Bronchial epithelial cell (primary cell): ENCODE measurements around the gene HMCN2. TPM values are rescaled to one million over a fixed set of nuclear protein-coding genes. Genes with fewer than 3 reads are reported as not detected.
"Not testable (repeated sequence)": the region's sequence is repeated elsewhere in the genome, so short reads cannot be mapped to it uniquely, and the experiment has no call there.

Source experiments
- DNase-seq: peaks from one replicate; pipeline ENCODE4 v3.0.0-alpha.2; 2010; ENCODE audit warnings: low read depth
- FAIRE-seq: peaks from 2 replicates; lab custom pipeline; 2011; peaks lifted over from hg19 to GRCh38; lab: Jason Lieb, UNC
- H3K27me3 ChIP-seq: 2 replicates; pipeline ENCODE4 v1.5.1; 2011; ENCODE audit warnings: low read length; ENCODE audit not compliant: control insufficient read depth, insufficient read depth
- H3K36me3 ChIP-seq: 2 replicates; pipeline ENCODE4 v1.5.1; 2011; ENCODE audit warnings: low read length; ENCODE audit not compliant: control insufficient read depth, insufficient read depth
- H3K4me3 ChIP-seq: 2 replicates; pipeline ENCODE4 v1.5.1; 2011; ENCODE audit warnings: mild to moderate bottlenecking, low read depth, low read length, control low read depth
- total RNA-seq: library from RNA; depleted of rRNA; stranded (reverse); fragments of >200 nt; gene quantifications from 2 replicates; pipeline ENCODE4 v1.2.1, GENCODE V29; 2014
- TF ChIP-seq, protein P1 (sequence below): IDR thresholded peaks from 2 replicates; pipeline ENCODE4 v1.5.1; 2011; ENCODE audit warnings: mild to moderate bottlenecking, moderate library complexity, low read length, control low read depth, inconsistent platforms; ENCODE audit not compliant: insufficient read depth, severe bottlenecking

HMCN2 gene
- total RNA-seq, 1 donor from 2014 or later: under 0.01 TPM

DNA sequence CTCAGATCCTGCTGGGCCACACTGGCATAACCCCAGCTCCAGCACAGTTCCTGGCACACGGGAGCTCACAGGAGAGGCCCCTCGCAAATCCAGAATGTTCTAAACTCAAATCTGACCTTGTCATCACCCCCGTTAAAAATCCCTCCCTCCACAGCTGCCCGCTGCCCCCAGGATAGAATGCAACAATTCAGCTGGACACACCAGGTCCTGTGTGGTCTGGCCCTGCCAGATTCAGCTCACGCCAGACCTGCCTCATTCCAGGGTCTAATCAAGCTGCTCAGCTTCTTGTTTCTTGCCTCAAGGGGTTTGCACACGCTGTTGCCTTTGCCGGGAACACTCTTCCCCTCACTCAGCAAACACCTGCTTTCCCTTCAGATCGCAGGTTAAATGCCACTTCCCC, 134.2 kb downstream of the HMCN2 start:
- FAIRE-seq (no peak), DNase-seq (no peak)
- TF ChIP-seq, protein P1, sequence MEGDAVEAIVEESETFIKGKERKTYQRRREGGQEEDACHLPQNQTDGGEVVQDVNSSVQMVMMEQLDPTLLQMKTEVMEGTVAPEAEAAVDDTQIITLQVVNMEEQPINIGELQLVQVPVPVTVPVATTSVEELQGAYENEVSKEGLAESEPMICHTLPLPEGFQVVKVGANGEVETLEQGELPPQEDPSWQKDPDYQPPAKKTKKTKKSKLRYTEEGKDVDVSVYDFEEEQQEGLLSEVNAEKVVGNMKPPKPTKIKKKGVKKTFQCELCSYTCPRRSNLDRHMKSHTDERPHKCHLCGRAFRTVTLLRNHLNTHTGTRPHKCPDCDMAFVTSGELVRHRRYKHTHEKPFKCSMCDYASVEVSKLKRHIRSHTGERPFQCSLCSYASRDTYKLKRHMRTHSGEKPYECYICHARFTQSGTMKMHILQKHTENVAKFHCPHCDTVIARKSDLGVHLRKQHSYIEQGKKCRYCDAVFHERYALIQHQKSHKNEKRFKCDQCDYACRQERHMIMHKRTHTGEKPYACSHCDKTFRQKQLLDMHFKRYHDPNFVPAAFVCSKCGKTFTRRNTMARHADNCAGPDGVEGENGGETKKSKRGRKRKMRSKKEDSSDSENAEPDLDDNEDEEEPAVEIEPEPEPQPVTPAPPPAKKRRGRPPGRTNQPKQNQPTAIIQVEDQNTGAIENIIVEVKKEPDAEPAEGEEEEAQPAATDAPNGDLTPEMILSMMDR: no peak
- H3K36me3 ChIP-seq: no peaks in the 10 kb centered on the region
- no peak overlapping the region for H3K4me3 ChIP-seq
- H3K27me3 ChIP-seq: no peaks in the 10 kb centered on the region

- DNase-seq: no peak
- H3K4me3 ChIP-seq: no peak overlapping the region
- no peak for FAIRE-seq
- TF ChIP-seq, protein P1: no peak
- no peaks in the 10 kb centered on the region for H3K36me3 ChIP-seq
- H3K27me3 ChIP-seq: no peaks in the 10 kb centered on the region
Observed at GRCh38 chr9:130400870-130401269, 135.3 kb downstream of the HMCN2 start.

DNA sequence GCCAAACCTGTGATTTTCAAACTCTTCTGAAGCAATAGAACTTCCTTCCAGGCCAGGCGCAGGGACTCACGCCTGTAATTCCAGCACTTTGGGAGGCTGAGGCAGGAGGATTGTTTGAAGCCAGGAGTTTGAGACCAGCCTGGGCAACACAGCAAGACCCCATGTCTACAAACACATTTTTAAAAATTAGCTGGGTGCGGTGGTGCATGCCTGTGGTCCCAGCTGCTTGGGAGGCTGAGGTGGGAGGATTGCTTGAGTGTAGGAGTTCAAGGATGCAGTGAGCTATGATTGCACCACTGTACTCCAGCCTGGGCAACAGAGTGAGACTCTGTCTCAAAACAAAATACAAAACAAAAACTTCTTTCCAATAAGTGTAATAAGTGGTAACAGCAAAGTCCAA, 136.2 kb downstream of the HMCN2 start:
- FAIRE-seq, H3K4me3 ChIP-seq, H3K27me3 ChIP-seq, H3K36me3 ChIP-seq, DNase-seq: not testable (repeated sequence)

DNA sequence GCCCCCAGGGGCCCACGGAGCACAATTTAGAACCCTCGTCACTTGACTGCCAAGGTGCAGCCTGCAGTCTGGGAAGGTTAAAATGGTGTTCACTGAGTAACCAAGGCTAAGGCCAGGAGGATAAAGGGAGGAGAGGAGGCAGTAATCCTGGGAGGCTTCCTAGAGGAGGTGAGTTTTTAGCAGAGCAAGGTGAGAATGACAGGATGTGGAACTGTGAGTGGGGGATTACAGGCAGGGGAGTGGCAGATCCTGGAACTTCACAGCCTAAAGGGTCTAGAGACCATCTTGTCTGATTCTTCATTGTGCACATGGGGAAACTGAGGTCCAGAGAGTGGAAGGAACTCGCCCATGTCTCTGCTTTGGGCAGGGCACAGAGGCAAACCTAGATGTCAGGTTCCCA, 136.7 kb downstream of the HMCN2 start:
- Histone ChIP-seq H3K4me3 (no peak overlapping the region), H3K27me3 (no peaks in the 10 kb centered on the region), H3K36me3 (no peaks in the 10 kb centered on the region)
- peak; percentile 70 for FAIRE-seq
- no peak for DNase-seq
- TF ChIP-seq, protein P1: no peak

DNA sequence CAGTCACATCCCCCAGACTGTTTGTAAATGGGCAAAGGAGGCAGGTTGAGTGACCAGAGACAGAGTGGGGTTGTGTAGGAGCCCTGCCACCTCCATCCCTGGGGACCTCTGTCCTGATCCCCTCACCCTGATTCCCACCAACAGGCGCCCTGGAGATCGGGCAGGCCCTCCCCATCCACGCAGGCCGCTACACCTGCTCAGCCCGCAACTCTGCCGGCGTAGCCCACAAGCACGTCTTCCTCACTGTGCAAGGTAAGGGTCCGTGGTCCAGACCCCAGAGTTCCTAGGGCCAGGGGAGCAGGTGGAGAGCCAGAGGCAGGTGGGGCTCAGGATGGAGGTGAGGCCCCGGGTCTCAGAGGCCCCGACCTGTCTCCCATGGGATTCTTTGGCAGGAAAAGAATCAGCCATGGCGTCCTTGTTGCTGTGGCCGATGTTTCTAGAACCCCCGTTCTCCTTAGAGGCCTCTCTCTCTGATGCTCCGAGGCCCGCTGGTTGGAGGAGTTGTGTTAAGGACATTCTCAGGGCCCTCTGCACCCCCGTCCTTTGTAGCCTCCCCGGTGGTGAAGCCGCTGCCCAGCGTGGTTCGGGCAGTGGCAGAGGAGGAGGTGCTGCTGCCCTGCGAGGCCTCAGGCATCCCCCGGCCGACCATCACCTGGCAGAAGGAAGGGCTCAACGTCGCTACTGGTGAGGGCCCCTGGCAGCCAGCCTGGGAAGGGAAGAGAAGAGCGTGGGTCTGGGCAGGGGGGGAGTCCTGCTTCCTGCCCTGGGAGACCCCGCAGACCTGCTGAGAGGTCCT, 137.3 kb downstream of the HMCN2 start:
- TF ChIP-seq, protein P1: no peak
- no peak for FAIRE-seq
- no peak for DNase-seq
- no peaks in the 10 kb centered on the region for H3K36me3 ChIP-seq
- no peak overlapping the region for H3K4me3 ChIP-seq
- H3K27me3 ChIP-seq: no peaks in the 10 kb centered on the region

- Histone ChIP-seq H3K27me3 (no peaks in the 10 kb centered on the region), H3K36me3 (no peaks in the 10 kb centered on the region), H3K4me3 (no peak overlapping the region)
- DNase-seq (no peak), FAIRE-seq (no peak)
- TF ChIP-seq, protein P1: no peak
Observed at GRCh38 chr9:130405657-130406257, 140.2 kb downstream of the HMCN2 start.
